GM12801 (cell line): ENCODE results near the gene ZFR.

Experiments
- CTCF ChIP-seq: IDR thresholded peaks from one replicate; pipeline ENCODE4 v1.5.1; 2011; ENCODE audit warnings: control low read depth; ENCODE audit not compliant: insufficient read length; ENCODE audit errors: extremely low read depth

ZFR gene

DNA sequence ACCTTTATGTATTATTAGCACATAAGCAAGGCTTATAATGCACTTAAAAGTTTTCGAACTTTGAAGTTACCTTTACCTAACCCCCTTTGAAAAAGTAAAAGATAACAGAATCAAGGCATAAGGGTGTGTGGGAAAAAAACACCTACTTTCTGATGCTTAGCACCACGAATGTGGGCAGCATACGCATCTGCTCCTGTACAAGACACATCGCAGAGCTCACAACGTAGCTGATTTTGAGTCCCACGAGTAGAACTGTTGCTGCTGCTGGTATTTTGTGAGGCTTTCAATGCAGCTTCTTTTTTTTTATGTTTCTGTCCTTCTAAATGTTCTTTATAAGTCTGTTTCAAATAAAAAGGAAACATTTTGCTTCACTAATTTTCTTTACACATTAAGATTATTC is 40.8 kb downstream of the ZFR start:
- no peak for TF ChIP-seq CTCF

DNA sequence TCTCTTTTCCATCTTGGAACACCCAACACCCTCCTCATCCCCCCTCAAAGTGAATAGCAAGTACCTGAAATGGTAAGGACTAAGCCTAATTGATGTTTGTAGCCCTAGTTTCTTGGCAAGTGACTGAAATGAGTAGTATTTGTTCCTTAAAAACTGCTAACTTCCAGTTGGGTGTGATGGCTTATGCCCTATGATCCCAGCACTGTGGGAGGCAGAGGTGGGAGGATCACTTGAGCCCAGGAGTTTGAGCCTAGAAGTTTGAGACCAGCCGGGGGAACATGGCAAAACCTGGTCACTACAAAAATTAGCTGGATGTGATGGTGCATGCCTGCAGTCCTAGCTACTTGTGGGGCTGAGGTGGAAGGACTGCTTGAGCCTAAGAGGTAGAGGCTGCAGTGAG is 44.1 kb downstream of the ZFR start:
- TF ChIP-seq CTCF, result no peak

GRCh38 chr5:32394981-32395380 is 49.6 kb downstream of the ZFR start:
- no peak for TF ChIP-seq CTCF

- no peak for TF ChIP-seq CTCF
Measured at GRCh38 chr5:32392039-32392438, 52.5 kb downstream of the ZFR start.

GRCh38 chr5:32390819-32391591 is 53.5 kb downstream of the ZFR start:
- no peak for TF ChIP-seq CTCF

- TF ChIP-seq CTCF, result no peak
Measured at GRCh38 chr5:32388432-32389129, 56.0 kb downstream of the ZFR start.

GRCh38 chr5:32387841-32388240 is 56.7 kb downstream of the ZFR start:
- TF ChIP-seq CTCF, result no peak
